Measurements from ENCODE around the gene TREM1.
"Not testable (repeated sequence)": the region's sequence is repeated elsewhere in the genome, so short reads cannot be mapped to it uniquely, and the experiment has no call there.

The TREM1 gene

DNA sequence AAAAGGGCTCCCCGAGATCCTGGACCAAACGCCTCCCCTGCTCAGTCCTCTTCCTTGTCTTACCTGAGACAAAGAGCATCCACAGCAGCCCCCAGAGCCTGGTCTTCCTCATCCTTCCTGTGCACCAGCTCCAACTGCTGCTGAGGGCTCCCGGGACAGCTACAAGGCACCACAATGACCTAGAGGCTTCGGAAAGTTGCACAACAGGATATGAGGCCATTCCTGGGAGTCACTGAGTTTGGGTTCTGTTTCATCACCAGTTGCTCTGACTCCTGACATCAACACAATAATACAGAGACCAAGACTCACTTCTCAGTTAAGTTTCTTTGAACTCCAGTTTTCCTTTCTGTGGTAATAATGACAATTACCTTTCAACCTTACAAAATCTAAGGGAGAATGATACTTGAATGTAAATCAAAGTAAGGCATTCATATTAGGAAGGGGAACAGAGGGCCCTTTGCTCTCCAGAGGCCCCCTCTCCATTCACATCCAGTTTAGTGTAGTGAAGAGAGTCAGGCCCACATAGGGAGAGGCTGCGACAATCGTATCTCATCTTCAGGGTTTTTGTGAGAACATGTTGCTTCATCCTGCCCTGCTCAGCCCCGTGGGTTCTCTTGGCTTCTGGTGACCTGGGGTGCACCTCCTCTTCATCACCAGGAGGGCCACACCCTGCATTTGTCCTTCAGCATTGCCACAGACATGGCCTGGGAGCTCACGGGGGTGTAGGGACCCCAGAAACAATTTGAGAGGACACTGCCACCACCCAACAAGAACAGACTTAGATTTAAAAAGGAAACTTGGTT is at the start of gene TREM1:
Gene TREM1 (minus strand): TSS at position 139 of the 803 bp plus-strand sequence. CDS start 27 bp downstream, at position 112.
- DNase-seq, result no peak

- no peak for DNase-seq
These were observed 49.5 kb upstream of the TREM1 start for GRCh38 chr6:41335943-41336342.

GRCh38 chr6:41335296-41335695 is 48.8 kb upstream of the TREM1 start, which contains the start of gene NCR2:
Gene NCR2, plus strand, starts transcription at chr6:41335608. Its CDS starts 269 bp downstream, at chr6:41335877.
- DNase-seq, result no peak

DNA sequence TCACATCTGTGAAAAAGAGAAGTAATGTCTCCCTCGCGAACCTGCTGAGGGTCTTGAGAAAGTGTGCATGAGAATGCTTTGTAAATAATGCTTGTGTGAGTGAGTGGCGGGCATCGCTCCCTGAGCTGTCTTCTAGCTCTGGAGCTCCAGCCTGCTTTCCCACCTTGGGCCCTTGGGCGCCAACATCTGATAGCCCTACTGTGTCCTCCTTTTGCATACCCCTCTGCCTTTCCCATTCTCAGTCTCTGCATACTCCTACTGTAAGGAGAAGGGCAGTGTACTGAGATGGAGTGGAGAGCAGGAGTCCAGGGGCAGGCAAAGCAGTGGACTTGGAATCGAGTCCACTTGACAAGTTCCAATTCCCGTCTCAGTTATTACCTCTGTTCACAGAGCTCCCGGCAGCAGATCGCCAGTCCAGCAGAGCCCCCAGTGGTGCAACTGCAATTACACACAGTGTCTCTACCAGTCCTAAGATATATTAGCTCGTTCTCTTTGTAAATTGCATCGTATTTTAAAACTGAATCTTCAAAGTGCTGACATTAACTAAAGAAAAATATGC is 48.1 kb upstream of the TREM1 start:
- DNase-seq, result peak; percentile 86

- DNase-seq, result no peak
These were observed 46.6 kb upstream of the TREM1 start for GRCh38 chr6:41332842-41333736.

DNA sequence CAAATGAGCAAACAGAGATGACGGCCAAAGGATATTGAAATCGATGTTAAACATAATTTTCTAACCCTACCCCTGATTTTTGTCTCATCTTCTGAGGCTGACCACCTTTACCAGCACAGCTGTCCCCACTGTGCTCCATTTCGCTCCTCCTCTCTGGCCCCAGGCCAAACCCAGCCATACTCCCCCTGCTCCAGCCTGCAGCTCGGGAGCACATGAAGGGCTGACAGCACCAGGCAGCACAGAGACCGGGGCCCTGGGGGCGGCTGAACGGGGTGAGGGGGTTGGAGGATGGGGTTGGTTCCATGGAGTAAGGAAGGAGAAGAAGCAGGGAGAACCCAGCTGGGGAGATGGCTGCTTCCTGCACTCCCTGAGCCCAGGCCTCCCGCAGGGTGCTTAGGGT is 45.8 kb upstream of the TREM1 start:
- DNase-seq, result no peak

DNA sequence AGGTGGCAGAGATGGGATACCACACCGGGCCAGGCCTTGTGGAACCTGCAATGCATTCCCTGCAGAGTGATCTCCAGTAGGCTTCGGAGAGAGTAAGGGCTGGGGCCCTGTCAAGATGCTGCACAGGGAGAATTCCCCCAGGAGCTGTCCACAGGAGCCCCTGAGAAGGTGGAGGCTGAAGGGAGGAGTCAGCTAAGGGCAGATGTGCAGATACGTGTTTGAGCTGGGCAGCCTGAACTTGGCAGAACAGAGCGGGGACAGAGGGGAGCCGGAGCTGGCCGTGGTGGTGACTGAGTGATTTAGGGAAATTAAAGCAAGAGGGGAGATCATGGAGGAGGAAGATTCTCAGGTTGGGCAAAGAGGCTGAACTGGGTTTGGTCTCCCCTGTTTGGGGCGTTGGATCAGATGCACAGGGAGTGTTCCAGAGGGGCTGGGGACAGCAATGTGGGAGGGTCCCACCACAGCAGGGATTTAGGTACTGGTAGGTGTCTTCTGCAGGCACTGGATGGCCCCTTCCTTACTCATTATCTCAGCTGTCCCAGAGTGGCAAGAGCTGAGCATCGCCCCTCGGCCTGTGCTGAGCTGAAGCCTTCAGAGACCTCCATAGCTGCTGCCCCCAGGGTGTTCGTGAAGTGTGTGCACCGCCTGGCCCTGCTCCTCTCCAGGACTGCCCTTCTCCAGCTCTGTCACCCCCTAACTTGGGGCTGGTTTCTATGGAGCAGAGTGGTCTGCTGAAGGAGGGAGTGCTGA is 45.1 kb upstream of the TREM1 start:
- DNase-seq, result no peak

GRCh38 chr6:41327177-41327576 is 40.7 kb upstream of the TREM1 start:
- DNase-seq, result no peak

DNA sequence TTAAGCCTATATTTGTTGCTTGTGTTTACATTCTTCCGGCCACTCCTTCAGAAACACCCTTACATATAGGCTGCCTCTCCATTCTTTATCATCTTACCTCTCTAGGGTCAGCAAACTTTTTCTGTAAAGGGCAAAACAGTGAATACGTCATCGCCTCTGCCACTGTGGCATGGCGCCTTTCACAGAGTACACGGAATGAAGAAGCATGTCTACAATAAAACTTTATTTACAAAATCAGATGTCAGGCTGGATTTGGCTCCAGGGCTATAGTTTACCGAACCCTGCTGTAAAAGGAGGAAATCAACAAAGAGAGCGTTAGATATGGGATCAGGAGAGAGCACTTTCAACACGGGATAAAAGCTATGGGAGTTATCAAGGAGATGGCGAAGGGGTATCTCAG is 39.6 kb upstream of the TREM1 start:
- DNase-seq, result no peak

DNA sequence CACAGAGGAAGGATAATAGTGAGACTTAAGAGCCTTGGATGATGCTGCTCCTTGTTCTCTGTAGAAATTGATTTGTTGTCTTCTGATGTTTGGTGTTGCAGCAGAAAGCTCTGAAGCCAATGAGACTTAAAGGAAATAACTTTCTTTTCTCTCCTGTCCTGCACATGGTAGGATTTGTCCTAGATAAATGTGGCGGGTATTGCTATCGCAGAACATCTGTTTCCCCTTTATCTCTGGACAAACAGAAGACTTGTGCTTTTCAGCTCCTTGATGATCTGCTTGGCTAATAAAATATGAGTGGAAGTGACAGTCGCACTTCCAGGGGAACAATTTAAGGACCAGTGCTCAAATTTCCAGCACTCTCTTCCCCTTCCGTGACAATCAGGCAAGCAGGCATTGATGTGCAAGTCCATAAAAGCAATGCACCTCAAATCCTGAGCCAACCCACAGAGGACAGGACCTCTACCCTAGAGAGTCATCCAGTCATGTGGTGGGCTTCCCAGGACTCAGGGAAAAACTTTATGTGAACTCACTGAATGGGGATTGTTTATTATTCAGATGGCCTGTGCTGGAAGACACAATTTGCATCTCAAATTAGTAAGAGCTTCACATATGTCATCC is 39.1 kb upstream of the TREM1 start:
- no peak for DNase-seq

GRCh38 chr6:41321183-41321582 is 34.7 kb upstream of the TREM1 start:
- no peak for DNase-seq

GRCh38 chr6:41318654-41319565 is 32.4 kb upstream of the TREM1 start:
- peak; percentile 84 for DNase-seq

DNA sequence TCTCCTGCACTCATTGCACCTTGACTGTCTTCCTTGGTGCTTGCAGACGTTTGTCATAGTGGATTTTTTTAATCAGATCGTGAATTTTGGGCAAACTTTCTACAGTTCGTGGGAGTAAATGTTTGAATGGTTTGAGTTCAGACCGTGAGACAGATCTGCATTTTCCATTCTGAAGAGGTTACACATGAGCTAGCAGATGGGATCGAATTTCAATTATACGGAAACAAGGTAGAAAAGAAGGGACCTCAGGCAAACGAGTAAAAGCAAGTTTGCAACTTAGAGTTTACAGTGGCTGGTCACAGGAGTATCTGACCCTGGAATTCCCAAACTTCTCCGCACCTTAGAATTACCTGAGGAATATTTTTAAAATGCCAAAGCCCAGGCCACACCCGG is 31.8 kb upstream of the TREM1 start:
- no peak for DNase-seq

DNA sequence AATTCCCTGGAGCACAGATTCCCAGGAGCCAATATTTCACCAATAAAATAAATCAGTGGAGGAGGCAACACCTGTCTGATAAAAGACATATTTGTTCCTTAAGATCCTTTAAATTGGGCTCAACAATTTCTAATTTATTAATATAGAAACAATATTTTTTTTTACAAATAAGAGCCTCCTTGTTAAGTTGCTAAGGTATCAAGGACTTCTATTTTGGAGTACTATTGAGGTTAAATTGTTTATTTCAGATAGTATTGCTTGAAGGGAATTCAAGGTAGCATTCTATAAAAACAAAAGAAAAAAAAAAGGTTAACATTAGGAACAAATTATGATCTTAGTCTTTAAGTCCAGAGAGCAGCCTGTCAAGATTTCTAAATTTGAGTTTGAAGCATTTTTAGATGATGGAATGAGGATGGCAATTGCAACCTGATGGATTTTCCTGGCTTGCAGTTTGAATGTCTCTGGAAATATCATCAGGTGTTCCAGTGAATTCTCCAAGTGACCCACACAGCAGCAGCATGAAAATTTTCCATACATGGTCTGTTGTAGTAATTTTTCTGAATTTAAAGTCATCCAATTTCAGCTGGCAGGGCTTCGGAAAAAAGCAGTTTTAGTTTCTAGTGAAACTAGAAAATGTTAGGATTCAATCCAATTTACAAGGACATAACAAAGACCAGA is 29.6 kb upstream of the TREM1 start:
- no peak for DNase-seq

- no peak for DNase-seq
These were observed 28.7 kb upstream of the TREM1 start for GRCh38 chr6:41315203-41315602.

GRCh38 chr6:41306187-41306854 is 19.8 kb upstream of the TREM1 start:
- peak; percentile 38 for DNase-seq

DNA sequence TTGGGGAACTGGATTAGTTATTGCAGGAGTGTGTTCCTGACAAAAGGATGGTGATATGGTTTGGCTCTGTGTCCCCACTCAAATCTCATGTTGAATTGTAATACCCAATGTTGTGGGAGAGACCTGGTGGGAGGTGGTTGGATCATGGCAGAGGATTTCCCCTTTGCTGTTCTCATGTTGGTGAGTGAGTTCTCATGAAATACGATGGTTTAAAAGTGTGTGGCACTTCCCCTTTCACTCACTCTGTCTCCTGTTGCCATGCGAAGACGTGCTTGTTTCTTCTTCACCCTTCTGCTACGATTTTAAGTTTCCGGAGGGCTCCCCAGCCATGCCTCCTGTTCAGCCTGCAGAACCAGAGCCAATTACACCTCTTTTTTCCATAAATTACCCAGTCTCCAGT is 16.2 kb upstream of the TREM1 start:
- DNase-seq, result no peak

DNA sequence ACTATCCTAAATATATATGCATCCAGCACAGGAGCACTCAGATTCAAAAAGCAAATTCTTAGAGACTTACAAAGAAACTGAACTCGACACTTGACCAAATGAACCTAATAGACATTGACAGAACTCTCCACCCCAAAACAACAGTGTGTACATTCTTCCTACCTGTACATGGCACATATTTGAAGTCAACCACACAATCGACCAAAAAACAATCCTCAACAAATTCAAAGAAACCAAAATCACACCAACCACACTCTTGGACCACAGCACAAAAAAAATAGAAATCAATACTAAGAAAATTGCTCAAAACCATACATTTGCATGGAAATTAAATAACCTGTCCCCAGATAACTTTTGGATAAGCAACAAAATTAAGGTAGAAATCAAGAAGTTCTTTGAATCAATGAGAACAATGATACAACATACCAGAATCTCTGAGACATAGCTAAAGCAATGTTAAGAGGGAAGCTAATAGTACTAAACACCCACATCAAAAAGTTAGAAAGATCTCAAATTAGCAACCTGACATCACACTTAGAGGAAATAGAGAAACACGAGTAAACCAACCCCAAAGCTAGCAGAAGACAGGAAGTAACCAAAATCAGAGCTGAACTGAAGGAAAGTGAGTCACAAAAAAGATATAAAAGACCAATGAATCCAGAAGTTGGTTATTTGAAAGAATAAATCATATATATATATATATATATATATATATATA is 12.5 kb upstream of the TREM1 start:
- no peak for DNase-seq

DNA sequence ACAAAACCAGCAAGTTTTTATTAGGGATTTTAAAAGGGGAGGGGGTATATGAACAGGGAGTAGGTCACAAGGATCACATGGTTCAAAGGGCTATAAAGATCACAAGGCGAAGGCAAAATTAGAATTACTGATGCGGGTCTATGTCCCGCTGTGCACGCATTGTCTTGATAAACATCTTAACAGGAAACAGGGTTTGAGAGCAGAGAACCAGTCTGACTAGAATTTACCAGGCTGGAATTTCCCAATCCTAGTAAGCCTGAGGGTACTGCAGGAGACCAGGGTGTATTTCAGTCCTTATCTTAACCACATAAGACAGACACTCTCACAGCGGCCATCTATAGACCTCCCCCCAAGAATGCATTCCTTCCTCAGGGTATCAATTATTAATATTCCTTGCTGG is 10.8 kb upstream of the TREM1 start:
- DNase-seq, result not testable (repeated sequence)
